ENCODE results near the gene MAP1LC3A. TPM values are rescaled to one million over a fixed set of nuclear protein-coding genes. Genes with fewer than 3 reads are reported as not detected.
A peak's percentile ranks its signal among the peaks of the same experiment; 100 is the strongest.

MAP1LC3A gene
- total and polyA plus RNA-seq, 4 donors = 30.1 to 67.6 (median 37.8) TPM

DNA sequence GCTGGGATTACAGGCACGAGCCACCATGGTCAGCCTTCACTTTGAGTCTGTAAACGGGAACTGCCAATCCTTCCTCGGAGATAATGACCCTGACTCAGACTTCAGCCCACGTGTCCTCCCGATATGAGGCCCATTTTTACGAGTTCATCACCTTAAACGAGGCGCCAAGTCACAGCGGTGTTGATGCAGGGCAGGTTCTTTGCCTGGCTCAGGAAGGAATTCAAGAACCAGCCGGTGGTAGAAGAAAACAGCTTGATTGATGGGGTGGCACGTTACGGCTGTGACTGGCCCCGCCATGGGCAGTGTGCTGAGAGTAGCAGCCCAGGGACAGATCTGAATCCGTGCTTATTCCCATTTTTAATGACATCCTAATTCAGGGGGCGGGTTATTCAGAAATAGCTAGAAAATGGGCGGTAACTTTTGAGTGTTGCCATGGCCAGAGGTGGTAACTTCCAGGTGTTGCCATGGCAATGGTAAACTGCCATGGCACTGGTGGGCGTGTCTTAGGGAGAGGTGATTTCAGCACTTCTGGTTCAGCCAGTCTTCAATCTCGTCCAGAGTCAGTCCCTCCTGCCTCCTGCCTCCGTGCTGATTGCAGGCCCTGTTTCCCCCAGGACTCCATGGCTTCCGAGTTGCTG, 9.1 kb upstream of the MAP1LC3A start:
- 57 to 60% methylated on average over 20 of the region's 20 CpGs for WGBS, 2 donors
- Histone ChIP-seq H3K36me3 (ENCODE audit: control insufficient read depth in 4 of 4, insufficient read depth in 4 of 4, low read length in 4 of 4) (no peaks in the 10 kb centered on the region), H3K9me3 (ENCODE audit: control insufficient read depth in 4 of 4, insufficient read depth in 3 of 4, low read length in 3 of 4) (peaks cover 0 to 2% (median 0%) of the 10 kb centered on the region in 4 donors), H3K4me3 (no peak overlapping the region), H3K27ac (ENCODE audit: low read depth in 1 of 2, low read length in 1 of 2) (no peak overlapping the region), H3K27me3 (ENCODE audit: control insufficient read depth in 3 of 3, insufficient read depth in 3 of 3, low read length in 2 of 3) (no peaks in the 10 kb centered on the region), H3K9ac (ENCODE audit: insufficient read depth in 1 of 2, low read length in 2 of 2) (no peak overlapping the region), H3K4me1 (ENCODE audit: control insufficient read depth in 5 of 5, insufficient read depth in 5 of 5, low read length in 5 of 5) (peaks cover 0 to 8% (median 0%) of the 10 kb centered on the region in 5 donors)
- TF ChIP-seq, protein P1, sequence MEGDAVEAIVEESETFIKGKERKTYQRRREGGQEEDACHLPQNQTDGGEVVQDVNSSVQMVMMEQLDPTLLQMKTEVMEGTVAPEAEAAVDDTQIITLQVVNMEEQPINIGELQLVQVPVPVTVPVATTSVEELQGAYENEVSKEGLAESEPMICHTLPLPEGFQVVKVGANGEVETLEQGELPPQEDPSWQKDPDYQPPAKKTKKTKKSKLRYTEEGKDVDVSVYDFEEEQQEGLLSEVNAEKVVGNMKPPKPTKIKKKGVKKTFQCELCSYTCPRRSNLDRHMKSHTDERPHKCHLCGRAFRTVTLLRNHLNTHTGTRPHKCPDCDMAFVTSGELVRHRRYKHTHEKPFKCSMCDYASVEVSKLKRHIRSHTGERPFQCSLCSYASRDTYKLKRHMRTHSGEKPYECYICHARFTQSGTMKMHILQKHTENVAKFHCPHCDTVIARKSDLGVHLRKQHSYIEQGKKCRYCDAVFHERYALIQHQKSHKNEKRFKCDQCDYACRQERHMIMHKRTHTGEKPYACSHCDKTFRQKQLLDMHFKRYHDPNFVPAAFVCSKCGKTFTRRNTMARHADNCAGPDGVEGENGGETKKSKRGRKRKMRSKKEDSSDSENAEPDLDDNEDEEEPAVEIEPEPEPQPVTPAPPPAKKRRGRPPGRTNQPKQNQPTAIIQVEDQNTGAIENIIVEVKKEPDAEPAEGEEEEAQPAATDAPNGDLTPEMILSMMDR (IDR thresholded peaks at IDR 0.05; ENCODE audit: control extremely low read depth, extremely low read depth) = no peak
- peak; percentile 36 to 60 (median 39) for DNase-seq
- ATAC-seq (ENCODE audit: insufficient read depth, low FRiP score) = no peak

DNA sequence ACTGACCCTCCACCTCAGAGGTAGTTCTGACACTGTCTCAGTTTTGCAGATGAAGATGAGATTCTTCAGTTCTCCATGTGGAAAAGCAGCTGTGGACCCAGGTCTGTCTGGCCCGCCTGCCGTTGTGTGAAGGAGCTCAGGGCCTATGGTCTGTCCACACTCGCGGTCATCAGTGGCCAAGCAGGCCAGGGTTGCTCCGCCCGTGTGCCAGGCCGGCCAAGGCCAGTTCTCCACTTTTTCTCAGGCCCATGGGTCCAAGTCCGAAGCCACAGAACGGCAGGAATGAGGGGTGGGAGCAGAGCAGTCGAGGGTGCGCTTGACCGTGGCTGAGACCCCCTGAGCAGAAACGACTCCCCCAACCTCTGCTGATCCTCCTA, 8.6 kb upstream of the MAP1LC3A start:
- H3K9me3 ChIP-seq (ENCODE audit: control insufficient read depth in 4 of 4, insufficient read depth in 3 of 4, low read length in 3 of 4) = peaks cover 0 to 2% (median 0%) of the 10 kb centered on the region in 4 donors
- DNase-seq = no peak
- H3K9ac ChIP-seq (ENCODE audit: insufficient read depth in 1 of 2, low read length in 2 of 2) = no peak overlapping the region
- WGBS, 2 donors = 90 to 92% methylated on average over 13 of the region's 13 CpGs
- TF ChIP-seq, protein P1 (IDR thresholded peaks at IDR 0.05; ENCODE audit: control extremely low read depth, extremely low read depth) = no peak
- ATAC-seq (ENCODE audit: insufficient read depth, low FRiP score) = no peak
- H3K36me3 ChIP-seq (ENCODE audit: control insufficient read depth in 4 of 4, insufficient read depth in 4 of 4, low read length in 4 of 4) = no peaks in the 10 kb centered on the region
- H3K4me3 ChIP-seq = no peak overlapping the region
- peaks cover 0 to 7% (median 0%) of the 10 kb centered on the region in 5 donors for H3K4me1 ChIP-seq (ENCODE audit: control insufficient read depth in 5 of 5, insufficient read depth in 5 of 5, low read length in 5 of 5)
- H3K27ac ChIP-seq (ENCODE audit: low read depth in 1 of 2, low read length in 1 of 2) = no peak overlapping the region
- no peaks in the 10 kb centered on the region for H3K27me3 ChIP-seq (ENCODE audit: control insufficient read depth in 3 of 3, insufficient read depth in 3 of 3, low read length in 2 of 3)

DNA sequence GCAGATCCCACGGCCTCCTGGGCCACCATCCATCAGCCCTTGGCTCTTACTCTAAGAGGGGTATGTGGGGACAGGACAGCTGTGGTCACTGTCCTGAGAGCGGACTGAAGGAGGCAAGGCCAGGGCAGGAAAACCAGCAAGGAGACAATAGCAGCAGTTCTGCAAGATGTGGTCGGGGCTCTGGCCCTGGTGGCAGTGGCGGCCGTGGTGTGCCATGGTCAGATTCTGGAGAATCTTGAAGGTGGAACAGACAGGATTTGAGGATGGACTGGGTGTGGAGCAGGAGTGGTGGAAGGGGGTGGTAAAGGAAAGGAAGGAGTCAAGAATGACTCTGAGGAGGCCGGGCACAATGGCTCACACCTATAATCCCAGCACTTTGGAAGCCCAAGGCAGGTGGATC, 5.9 kb upstream of the MAP1LC3A start:
- Histone ChIP-seq H3K9me3 (ENCODE audit: control insufficient read depth in 4 of 4, insufficient read depth in 3 of 4, low read length in 3 of 4) (peaks cover 0 to 2% (median 0%) of the 10 kb centered on the region in 4 donors), H3K9ac (ENCODE audit: insufficient read depth in 1 of 2, low read length in 2 of 2) (no peak overlapping the region), H3K36me3 (ENCODE audit: control insufficient read depth in 4 of 4, insufficient read depth in 4 of 4, low read length in 4 of 4) (no peaks in the 10 kb centered on the region), H3K27ac (ENCODE audit: low read depth in 1 of 2, low read length in 1 of 2) (no peak overlapping the region), H3K4me1 (ENCODE audit: control insufficient read depth in 5 of 5, insufficient read depth in 5 of 5, low read length in 5 of 5) (peaks cover 0 to 7% (median 0%) of the 10 kb centered on the region in 5 donors), H3K4me3 (no peak overlapping the region), H3K27me3 (ENCODE audit: control insufficient read depth in 3 of 3, insufficient read depth in 3 of 3, low read length in 2 of 3) (no peaks in the 10 kb centered on the region)
- WGBS, 2 donors = 89 to 96% methylated on average over 6 of the region's 6 CpGs
- TF ChIP-seq, protein P1 (IDR thresholded peaks at IDR 0.05; ENCODE audit: control extremely low read depth, extremely low read depth) = no peak
- ATAC-seq (ENCODE audit: insufficient read depth, low FRiP score) (no peak), DNase-seq (no peak)
